ENCODE results near the gene COQ8A.

Gene COQ8A

DNA sequence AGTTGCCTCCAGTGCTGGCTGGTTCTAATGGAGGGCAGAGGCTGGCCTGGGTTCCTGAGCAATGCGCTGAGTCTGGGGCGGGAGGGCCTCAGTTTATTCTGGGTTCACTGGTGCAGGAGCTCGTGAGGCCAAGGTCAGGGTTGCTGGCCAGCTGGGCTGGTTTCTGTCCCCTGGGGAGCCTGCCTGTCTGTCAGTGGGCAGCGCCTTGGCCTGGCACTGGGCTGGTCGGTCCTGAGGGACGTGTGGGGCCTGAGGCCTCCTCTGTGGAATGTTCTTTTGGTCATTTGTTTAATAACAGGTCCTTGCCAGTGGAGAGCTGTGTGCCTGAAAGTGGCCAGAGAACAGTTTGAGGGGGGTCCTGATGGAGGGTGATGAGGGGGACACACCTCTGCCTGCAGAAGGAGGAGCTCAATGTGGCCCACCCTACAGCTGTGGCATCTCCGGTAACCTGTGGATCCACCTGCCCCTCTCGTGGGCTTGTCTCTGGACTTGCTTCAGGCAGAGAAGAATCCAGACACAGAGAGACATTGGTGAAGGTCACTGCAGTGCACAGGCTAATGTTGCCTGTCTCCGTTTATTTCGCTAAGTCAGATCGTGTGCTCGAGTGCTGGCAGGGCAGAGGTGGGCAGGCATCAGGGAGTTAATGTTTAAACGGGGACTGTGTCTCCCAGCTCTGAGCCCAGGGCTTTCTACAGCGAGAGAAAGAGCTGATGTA, 34.6 kb downstream of the COQ8A start:
- no peak for DNase-seq

DNA sequence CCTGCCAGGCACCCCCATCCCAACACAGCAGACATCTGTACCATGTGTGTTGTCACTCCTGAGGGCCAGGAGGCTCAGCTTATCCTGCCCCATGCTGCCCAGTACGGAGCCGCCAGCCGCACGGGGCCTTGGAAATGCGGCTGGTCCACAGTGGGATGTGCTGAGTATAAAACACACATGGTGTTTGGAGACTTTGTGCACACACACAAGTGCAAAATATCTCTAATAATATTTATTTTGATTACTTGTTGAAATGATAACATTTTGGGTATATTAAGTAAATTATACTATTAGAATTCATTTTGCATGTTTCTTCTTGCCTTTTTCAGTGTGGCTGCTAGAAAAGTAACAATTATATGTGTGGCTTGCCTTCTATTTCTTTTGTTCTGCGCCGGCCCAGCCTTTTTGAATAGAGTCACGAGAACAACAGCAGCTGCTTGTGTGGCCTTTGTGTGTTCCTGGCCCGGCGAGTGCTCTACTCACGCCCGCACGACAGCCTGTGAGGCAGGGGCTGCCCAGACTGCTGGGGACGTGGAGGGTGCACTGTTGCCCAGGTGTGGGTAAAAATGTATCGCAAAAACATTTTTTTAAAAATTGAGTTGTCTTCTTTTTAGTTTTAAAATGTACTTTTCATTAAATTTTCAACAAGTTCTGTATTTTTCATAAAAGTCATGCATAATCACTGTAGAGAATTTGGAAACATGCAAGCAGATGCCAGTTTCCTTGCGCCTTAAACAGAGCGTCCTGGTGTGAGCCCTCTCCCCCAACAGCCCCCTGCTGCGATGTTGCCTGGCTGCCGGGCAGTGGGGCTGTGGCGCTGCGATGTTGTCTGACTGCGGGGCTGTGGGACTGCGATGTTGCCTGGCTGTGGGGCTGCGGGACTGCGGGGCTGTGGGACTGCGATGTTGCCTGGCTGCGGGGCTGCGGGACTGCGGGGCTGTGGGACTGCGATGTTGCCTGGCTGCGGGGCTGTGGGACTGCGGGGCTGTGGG, 35.5 kb downstream of the COQ8A start:
- peak; percentile 84 for DNase-seq

DNA sequence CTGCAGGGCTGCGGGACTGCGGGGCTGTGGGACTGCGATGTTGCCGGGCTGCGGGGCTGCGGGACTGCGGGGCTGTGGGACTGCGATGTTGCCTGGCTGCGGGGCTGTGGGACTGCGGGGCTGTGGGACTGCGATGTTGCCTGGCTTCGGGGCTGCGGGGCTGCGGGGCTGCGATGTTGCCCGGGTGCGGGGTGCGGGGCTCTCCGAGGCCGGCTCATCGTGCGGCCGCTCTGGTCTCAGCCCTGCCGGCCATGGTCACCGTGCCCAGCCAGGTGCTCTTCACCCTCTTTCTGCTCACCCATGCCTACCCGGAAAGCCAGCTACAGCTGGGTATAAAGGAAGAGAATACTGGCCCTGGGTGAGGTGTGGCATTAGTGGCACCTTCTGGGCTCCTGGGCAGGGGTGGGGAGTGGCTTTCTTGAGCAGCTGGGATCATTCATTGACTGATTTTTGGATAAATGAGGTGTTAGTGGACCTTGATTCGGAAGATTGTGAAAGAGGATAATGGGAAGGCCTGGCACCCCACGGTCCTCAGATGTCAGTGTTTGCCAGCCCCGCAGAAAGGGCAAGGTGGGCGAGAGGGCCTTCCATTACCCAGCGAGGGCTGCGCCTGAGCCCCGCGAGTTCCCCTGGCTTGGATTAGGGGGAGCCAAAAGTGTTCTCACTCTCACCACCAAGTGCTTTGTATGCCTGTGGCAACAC, 36.3 kb downstream of the COQ8A start:
- DNase-seq: no peak

DNA sequence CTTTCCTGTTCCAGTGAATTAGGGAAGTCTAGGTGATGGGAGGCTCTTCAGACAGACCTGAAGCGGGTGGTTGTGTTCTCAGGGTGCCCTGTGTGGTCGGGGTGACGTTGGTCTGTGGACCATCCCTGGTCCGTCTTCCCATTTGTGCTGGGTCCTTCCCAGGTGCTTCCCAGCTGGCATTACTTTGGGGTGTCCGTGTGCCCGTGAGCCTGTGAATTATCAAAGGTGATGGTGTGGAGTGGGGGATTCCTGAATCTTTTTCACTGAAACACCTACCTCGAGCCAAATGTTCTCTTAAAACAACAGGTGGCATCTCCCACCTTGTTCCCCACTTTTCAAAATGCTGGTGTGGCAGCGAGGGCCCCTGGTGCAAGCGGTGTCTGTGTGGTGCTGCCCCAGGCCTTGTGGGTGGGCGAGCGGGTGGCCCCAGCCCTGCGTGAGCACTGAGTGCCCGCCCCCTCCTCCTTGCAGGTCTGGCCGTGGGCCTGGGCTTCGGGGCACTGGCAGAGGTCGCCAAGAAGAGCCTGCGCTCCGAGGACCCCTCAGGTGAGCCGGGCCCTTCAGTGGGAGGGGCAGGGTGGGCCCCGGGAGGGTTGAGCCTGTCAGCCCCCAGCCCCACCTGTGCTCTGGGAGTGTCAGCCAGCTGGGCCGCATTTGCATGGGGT, 37.0 kb downstream of the COQ8A start:
- DNase-seq: no peak

DNA sequence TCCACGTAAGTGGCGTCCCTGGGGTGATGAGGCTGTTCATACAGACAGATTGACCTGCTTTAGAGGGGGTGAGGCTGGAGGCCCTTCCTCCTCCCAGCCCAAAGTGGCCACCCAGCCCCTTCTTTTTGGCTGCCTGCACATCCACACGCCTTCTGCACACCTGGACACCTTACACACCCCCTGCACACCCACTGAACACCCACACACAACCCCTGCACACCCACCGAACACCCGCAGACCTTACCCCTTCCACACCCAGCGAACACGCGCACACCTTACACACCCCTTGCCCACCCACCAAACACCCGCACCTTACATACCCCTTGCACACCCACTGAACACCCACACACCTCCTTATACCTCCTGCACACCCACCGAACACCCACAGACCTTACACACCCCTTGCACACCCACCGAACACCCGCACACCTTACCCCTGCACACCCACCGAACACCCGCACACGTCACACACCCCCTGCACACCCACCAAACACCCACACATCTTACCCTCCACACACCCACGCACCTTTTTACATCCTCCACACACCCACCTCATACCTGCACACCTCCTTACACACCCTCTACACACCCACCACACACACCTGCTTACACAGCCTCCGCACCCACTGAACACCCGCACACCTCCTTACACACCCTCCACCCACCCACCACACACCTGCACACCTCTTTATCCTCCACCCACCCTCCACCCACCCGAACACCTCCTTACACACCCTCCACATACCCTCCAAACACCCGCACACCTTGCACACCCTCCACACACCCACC, 37.7 kb downstream of the COQ8A start:
- DNase-seq: no peak

DNA sequence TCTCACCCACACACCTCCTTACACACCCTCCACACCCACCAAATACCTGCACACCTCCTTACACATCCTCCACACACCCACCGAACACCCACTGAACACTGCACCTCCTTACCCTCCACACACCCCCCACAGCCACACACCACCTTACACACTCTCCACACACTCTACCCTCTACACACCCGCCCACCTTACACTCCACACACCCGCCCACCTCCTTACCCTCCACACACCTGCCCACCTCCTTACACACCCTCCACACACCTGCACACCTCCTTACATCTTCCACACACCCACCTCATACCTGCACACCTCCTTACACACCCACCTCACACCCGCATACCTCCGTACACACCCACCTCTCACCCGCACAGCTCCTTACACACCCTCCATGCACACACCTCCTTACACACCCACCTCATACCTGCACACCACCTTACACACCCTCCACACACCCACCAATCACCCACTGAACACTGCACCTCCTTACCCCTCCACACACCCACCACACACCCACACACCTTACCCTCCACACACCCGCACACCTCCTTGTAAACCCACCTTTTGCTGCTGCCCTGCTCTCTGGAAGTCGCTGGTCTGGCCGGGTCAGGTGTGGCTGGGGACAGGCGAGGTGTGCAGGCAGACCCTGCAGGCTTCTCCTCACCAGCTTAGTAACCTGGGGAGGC, 38.5 kb downstream of the COQ8A start:
- DNase-seq: no peak

DNA sequence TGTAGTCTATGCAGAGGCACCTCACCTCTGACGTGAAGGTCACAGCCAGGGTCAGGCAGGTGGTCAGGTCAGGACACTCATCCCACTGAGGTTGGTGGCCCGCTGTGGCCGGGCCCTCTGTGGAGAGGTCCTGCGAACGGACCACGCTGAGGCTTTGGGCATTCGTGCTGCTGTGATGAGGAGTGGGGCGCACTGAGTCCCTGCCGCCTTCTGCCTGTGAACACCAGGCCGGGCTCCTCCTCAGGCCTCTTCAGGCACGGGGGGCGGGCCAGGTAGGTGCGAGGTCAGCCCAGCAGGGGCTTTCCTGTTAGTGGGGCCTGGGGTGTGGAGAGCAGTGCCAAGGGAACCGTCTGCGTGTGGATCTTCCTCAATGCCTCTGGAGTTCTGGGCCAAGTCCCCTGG, 39.0 kb downstream of the COQ8A start:
- no peak for DNase-seq

DNA sequence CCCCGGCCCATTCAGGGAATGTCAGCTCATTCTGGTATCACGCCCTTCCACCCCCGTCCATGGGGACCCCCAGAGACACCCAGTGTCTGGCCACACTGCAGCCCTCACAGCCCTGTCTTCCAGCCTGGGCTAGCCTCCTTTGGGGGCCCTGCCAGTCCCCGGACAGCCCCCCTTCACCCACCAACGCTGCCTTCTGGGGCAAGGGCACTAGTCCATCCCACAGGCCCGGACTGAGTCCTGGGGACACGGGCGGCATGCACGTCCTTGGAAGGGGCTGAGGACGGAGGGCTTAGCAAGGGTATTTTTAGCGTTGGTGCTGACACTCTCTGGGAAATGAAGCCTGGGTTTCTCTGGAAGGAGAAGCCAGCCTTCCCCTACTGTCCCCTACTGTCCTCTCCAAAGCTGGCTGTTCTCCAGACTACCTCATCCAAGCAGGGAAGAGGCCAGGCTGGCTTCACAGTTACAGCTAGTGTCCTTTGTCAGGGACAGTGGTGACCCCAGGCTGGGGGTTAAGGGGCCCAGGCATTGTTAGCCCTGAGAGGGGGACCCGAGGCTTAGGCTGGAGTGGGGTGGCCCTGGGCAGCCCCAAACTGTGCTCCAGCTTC, 39.5 kb downstream of the COQ8A start:
- no peak for DNase-seq

DNA sequence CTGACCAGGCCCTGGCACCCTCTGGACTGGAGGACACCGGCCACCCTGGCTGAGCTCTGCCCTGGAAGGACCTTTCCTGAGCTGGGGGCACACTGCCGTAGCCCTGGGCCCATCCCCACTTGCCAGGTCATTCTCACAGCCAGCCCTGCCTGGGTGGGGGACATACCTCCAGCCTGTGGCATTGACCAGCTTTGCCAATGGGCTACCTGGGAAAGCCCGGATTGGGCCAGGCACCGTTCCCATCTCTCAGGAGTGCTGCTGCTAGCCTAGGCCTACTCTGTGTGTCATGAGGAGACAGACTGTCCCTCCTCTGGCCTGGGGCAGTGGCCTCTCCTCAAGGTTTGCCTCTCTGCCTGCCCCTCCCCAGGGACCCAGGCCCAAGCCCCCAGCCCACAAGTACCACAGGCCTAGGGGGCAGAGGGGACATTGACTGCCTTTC, 40.0 kb downstream of the COQ8A start:
- no peak for DNase-seq

DNA sequence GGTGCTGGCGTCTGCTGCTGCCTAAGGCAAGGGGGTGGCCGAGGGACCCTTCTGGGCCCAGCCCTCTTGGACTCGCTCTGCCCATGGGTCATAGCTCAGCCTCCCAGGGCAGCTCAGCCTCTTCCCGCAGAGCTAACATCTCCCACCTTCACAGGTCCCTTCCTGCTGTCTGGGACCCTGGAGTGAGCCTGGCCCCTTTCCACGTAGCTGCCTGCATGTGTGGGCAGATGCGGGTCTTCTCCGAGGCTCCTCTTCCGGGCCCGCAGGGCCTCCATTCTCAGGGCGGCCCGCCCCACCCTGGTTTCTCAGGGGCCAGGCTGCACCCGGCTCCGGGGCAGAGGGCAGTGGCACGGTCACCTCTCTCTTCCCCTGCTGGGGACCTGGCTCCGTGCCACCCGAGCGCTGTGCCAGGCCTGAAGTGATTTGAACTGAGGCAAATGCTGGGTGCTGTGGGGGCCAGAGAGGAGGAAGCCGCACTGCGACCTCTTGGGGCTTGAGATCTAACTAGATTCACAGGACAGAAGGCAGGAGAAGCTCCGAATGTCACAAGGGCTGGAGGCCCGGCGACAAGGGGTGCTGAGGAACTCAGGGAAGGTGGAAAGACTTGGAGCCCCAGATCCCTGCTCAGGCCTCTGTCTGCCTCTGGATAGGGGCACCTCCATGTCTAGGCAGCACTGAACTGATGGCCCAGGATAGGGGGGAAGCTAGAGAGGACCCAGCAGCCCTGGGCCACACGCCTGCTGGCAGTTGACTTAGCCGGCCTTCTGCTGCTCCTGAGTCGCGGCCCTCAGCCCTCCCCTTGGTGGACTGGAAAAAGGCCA, 40.7 kb downstream of the COQ8A start:
- DNase-seq: no peak

DNA sequence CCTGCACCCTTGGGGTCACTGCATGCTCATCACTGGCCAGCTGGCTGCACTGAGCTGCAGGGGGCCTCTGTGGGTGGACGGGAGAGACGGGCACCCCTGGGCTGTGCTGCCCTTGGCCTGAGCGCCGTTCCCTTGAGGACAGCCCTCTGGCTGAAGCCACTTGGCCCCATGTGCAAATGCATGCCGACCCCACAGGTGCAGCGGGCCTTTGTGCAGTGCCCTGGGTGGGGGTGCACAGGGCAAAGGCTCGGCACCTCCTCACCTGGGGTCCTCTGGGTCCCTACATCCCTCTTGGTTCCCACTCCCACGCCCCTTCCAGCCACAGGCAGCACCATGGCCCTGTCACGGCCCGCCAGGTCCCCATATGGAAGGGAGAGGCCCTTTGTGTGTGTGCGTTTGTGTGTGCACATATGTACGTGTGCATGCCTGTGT, 41.3 kb downstream of the COQ8A start:
- DNase-seq: no peak

DNA sequence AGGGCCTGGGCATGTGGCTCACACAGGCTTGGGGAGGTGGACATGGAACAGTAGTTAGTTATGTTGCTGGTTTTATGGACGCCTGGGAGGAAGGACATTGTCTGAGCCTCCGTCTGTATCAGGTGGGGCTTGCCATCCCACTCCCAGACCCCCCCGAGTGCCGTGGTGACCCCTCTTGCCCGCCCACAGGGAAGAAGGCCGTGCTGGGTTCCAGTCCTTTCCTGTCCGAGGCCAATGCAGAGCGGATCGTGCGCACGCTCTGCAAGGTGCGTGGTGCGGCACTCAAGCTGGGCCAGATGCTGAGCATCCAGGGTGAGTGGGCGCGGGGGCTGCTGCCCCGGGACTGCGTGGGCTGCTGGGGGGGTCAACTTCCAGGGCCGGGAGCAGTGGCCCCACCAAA, 41.7 kb downstream of the COQ8A start:
- DNase-seq: no peak

DNA sequence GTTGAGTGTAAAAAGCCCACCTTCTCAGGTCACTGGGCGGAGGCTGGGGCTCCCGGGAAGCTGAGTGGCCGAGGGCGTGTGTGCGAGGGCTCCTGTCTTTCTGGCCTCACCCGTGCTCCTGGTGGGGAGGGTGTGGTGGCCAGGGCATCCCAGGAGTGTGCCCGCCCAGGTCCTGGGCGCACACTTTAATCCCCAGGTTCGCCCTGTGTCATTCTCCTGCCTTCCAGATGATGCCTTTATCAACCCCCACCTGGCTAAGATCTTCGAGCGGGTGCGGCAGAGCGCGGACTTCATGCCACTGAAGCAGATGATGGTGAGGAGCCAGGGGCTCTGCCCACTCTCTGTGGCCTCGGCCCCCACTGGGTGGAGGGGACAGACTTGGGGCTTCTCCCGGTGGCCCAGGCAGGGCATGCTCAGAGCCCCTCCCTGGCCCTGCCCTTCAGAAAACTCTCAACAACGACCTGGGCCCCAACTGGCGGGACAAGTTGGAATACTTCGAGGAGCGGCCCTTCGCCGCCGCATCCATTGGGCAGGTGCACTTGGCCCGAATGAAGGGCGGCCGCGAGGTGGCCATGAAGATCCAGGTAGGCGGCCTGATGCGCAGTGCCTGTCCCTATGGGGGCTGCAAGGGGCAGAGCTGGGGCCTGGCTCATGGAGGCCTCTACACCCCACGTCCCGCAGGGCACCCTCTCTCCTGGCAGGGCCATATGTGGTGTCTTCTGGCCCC, 42.5 kb downstream of the COQ8A start:
- DNase-seq: no peak

DNA sequence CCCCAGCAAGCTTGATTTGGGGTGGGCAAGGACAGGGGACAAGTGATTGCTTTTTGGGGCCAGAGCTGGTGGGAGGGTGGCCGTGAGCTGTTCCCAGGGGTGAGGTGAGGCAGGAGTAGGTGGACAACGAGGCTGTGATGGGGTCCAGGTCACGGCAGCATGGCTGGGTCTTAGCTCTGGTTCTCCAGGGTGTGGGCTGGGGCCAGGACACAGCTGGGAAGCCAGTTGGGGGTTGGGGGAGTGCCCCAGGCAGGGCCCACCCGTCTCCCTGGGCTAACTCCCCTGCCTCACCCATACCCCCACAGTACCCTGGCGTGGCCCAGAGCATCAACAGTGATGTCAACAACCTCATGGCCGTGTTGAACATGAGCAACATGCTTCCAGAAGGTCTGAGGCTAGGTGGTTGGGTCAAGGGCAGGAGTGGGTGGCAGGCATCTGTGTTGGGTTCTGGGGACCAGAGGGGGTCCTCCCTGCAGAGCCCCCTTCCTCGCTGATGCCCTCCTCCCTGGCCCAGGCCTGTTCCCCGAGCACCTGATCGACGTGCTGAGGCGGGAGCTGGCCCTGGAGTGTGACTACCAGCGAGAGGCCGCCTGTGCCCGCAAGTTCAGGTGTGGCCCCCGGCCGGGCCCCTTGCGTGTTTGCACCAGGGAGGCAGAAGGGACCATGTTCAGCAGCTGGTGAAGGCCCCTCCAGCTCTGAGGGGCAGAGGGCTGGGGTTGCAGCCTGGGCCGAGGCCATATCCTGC, 43.3 kb downstream of the COQ8A start:
- DNase-seq: no peak

DNA sequence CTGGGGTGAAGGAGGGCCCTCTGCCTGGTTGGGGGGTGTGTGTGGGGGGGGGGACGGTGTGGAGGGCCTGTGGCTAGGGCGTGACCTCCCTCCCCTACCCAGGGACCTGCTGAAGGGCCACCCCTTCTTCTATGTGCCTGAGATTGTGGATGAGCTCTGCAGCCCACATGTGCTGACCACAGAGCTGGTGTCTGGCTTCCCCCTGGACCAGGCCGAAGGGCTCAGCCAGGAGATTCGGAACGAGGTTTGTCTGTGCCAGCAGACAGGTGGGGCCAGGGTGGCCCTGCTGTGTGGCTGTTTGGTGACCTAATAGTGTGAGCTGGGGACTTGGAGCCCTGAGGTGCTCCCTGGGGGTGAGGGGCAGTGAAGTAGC, 43.9 kb downstream of the COQ8A start:
- DNase-seq: no peak

DNA sequence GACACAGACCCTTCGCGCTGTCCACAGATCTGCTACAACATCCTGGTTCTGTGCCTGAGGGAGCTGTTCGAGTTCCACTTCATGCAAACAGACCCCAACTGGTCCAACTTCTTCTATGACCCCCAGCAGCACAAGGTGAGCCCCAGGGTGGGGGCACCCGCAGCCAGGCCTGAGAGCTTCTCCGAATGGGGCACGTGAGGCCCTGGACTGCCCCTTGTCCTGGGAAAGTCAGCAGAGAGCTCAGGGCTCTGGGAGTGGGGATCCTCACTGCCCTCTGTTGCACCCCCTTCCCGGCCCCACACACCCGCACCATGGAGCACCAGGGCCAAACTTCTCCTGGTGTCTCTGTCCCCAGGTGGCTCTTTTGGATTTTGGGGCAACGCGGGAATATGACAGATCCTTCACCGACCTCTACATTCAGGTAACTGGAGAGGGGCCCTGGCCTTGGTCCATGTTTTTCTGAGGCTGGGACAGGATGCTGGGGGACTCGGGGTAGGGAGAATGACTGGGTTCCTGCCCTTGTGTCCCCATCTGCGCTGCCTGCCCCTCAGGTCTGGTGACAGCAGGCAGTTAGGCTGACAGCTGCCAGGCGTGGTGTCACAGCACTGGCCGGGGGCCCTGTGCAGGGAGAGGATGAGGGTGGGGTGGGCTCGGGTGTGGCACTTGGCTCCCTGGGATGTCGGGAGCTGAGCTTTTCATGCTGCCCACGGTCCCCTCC, 44.6 kb downstream of the COQ8A start:
- no peak for DNase-seq

DNA sequence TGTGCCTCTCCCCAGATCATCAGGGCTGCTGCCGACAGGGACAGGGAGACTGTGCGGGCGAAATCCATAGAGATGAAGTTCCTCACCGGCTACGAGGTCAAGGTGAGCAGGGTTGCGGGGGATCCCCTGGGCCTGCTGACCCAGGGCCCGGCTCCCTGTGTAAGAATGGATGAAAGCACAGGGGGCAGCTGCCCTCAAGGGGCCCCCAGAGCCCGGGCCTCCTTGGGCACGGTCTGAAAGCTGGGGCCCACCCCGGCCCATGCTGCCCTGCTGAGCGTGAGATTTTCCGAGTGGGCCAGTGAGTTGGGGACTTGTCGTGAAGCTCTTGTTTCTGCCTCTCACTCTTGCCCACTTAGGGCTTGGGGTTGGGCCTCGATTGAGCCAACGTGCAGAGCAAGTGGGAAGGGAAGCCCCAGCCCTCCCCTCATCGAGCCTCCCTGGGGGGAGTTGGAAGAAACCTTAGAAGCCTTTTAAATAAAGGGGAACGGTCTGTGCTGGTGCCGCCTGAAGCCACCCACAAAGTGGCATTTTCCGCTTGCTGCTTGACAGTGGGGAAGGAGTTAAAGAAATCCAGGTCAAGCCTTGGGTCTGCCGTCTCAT, 45.2 kb downstream of the COQ8A start:
- no peak for DNase-seq

Data from COR-L47 (cell line).